GM19043 (cell line): ENCODE results near the gene CARD10.
"Not testable (repeated sequence)": the region's sequence is repeated elsewhere in the genome, so short reads cannot be mapped to it uniquely, and the experiment has no call there.

Source experiments
- ATAC-seq: cut with Tn5 transposase; IDR thresholded peaks from one replicate; pipeline ENCODE4 v1.9.1; 2021; ENCODE audit warnings: low read depth; ENCODE audit not compliant: unreplicated experiment

The CARD10 gene

DNA sequence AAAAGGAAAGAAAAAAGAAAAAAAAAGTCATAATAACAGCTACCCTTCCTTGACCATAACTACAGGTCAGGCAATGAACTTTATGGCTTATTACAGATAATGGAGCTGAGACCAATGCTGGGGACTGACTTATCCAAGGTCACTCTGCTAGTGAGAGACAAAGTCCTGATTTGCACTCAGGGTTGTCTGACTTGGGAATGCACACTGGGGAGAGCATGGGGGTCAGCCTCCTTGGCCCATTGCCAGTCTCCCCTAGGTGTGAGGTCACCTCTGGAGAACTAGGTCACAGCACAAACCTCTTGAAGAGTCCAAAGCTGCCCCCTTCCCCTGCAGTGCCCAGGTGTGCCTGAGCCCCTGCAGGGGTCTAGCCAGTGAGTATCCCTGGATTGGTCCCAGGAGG is 35.8 kb upstream of the CARD10 start:
- ATAC-seq = no peak

DNA sequence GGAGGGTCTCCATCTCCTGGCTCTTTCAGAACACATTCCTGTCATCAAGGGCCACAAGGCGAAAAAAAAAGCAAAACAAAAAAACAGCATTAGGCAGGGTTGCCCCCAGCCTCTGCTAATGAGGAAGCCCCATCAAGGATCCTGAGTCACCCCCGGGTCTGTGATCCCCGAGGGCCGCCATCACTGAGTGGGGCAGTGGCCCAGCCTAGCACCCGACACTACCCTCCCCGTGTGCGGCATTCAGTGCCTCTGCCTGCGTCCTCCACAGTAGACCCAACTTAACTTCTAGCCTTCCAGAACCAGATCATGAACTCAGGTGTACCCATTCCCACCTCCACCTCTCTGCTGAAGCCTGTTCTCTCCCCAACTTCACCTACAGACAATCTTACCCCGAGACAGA is 34.5 kb upstream of the CARD10 start:
- ATAC-seq = no peak

DNA sequence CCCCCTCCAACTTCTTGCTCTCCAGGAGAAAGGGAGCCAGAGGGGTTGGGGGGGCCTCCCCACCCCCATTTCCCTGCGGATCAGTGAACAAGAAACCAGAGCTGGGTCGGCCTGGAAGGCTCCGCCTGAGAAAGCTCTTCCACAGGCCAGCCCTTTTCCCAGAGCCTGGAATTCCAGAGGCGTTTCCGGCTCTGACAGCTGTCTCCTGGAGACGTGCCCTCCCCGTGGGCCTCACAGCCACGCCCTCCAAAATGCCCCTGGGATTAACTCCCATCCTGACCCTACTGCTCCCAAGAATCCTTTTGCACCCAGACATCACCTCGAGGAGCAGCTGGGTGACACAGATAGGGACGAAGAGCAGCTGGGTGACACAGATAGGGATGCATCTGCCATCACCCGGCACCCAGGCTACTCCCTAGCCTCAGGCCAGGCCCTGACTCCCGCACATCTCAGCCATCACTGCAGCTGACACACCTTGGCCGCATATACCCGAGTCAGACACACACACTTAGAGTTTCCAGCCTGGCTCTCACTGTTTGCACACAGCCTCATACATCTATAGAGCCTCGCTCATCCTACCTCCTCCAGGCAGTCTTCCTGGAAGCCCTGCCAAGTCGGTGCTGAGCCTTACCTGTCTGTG is 33.4 kb upstream of the CARD10 start:
- ATAC-seq = no peak

DNA sequence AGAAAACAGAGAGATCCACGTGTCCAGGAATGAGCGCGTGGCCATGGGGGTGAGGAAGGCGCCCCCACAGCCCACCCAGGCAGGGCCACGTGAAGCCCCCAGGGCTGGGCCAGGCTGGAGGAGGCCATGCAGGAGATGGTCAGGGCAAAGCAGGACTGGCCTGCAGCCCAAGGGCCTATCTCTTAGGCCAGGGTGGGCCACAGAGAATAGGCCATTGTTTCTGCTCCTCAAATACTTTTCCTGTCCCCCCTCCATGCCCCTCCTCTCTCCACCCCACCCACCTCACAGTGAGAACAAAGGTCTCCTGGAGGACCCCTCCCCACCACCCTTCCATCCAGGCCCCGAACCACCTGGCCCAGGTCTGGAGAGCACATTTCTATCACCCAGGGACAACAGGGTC is 32.8 kb upstream of the CARD10 start:
- ATAC-seq = no peak

DNA sequence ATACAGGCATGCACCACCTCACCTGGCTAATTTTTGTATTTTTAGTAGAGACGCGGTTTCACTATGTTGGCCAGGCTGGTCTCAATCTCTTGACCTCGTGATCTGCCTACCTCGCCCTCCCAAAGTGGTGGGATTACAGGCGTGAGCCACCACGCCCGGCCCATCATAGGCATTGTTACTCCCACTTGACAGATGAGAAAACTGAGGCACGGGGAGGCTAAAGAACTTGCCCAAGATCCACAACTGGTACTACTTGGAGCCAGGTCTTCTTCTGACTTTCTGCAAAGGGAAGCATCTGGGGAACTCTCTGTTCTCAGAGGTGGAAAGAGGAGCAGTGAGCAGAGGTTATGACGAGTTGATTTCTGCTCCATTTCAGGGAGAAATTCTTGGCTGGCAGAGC is 31.7 kb upstream of the CARD10 start:
- not testable (repeated sequence) for ATAC-seq

DNA sequence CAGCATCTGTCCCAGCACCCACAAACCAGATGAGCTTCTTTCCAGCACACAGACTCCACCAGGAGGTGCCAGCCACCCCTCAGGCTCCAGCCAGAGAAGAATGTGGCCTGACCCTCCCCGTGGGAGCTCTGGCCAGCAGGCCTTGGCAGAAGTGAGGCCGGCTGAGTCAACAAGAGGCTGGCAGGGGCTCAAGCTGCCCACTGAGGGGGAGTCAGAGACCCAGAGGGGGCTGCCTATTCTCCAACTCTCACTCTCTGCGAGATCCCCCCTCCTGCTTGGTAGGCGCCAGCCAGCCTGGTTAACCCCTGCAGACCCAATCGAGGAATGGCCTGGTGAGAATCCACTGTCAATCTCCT is 30.5 kb upstream of the CARD10 start:
- no peak for ATAC-seq

DNA sequence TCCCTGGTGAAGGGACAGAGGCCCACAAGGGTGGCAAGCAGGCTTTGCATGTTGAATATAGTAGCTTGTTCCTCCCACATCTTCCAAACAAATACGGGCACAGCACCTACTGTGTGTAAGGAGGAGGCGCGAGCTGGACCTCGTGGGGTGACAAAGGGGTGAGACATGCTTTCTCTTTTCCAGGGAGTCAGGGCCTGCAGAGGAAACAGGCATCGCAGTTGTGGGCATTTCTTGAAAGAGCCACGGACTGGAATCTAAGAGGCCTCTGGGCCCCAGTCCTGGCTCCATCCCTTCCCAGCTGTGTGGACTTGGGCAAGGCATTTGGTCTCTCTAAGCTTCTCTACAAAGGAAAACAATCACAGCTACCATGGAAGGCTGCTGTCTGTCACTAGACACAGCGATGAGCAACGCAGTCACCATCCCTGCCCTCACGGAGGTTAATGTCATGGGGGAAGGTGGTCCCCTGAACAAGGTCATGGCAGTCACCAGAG is 28.1 kb upstream of the CARD10 start:
- no peak for ATAC-seq

DNA sequence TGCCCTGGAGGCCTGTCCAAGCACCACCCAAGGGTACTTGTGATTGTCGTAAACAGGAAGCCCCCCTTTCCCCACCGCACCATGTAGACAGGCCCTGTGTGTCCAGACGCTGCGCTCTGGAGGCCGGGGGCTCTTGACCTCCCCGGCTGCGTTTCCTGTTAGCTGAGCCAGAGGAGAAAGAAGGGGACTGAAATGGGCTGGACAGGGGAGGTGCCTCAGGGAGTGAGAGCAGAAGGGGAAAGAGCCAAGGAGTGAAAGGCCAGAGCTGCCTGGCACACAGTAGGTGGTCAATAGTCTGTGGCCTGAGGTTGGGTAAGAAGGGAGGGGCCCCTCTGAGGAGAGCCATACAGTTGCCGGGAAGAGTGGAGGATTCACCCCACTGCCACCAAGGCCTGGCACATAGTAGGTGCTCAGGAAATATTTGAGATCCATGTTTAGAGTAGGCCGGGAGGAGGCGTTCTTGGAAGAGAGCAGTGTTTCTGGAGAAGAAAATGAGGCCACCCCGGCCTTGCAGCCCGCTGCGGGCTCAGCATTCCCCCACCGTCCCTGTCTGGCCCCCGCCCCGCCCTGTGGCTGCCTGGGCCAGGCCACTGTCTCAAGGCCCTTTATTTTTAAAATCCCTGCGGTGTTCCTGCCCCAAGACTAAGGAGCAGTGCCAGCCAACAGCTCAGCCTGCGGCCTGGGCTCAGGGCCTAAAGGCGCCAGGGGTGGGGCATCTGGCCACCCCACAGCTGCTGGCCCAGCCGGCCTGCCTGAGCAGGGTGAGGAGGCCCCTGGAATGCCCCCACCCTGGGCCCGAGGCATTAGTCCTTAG is 27.4 kb upstream of the CARD10 start:
- no peak for ATAC-seq

DNA sequence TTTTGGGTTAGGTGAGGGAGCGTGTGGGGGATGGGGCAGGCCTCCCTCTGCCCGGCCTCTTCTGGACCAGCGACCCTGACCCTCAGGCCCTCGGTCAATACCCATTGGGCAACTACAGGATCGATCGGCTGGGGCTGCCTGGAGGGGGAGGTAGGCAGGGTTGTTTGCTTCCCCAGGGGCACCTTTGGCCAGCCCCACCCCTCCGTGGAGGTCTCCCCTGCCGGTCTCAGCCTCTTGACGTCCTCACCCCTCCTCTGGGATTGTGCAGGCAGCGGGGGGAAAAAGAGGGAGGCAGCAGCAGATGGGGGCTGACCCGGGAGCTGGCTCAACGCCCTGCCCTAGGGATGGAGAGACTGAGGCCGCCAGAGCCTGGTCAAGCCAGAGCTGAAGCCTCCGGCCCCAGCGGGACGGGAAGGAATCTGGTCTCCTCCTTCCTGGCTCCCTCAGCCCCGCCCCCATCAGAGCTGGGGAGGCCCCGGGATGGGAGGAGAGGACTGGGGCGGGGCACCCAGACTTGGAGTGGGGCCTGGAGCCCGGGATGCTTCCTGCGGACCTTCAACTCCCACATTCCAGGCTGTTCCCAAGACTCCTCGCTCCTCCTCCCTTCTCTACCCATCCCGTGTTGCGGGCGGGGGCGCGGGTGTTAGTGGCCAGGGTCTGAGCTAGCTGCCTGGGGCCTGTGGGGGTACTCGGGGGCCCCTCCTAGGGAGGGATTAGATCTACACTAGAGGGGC is 26.7 kb upstream of the CARD10 start:
- ATAC-seq = no peak

DNA sequence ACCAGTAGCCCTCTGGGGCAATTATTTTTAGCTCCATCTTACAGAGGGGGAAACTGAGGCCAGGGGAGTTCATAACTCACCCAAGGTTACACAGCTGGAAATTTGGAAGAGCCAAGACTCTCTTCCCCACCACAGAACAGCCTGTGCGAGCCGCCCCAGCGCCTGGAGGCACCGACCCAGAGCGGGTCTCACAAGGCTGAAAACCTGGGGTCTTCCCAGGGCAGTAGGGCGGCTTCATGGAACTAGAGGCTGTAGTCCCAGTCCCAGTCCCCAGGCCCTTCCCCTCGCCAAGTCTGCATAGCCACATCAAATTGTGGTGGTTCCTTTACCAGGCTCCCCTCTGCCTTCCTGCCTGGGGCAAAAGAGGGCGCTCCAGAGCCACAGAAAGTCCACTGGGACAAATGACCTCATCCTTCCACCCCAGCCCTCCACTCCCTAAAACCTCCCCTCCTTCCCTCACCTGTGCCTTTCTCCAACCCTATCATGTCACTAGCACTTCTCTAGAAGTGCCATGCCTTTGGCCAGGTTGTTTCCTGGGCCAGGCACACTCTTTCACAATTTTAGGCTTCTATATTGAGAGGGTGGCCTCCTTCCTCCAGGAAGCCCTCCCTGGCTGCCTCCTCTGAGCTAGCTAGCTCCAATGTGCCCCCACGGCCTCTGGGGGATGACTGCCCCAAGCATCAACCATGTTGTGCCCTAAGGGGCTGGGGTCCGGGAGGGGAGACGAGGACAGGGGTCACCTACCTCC is 25.9 kb upstream of the CARD10 start:
- ATAC-seq = no peak

DNA sequence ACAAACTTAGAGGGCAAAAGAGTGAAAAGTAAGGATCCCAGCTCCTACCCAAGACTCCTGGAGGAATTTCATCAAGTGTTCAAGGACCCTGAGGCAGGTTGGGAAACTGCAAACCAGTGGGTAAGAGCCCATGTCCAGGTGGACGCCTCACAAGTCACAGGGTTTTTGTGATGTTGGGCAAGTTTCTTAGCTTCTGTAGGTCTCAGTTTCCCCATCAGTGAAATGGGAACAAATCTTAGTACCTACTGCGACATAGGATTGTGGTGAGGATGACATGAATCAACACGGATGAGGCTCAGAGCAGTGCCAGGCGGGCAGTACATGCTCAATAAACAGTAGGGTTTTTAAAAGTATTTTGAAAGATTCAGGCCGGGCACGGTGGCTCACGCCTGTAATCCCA is 23.7 kb upstream of the CARD10 start:
- no peak for ATAC-seq

DNA sequence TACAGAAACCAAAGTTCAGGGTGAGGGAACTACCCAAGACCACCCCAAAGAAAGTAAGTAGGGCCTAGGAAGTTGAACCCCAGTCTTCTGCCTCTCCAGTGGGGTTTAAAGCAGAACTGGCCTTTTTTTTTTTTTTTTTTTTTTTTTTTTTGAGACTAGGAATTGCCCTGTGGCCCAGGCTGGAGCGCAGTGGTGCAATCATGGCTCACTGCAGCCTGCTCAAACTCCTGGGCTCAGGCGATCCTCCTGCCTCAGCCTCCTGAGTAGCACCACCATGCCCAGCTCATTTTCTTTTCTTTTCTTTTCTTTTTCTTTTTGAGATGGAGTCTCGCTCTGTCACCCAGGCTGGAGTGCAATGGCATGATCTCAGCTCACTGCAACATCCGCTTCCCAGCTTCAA is 23.2 kb upstream of the CARD10 start:
- not testable (repeated sequence) for ATAC-seq

DNA sequence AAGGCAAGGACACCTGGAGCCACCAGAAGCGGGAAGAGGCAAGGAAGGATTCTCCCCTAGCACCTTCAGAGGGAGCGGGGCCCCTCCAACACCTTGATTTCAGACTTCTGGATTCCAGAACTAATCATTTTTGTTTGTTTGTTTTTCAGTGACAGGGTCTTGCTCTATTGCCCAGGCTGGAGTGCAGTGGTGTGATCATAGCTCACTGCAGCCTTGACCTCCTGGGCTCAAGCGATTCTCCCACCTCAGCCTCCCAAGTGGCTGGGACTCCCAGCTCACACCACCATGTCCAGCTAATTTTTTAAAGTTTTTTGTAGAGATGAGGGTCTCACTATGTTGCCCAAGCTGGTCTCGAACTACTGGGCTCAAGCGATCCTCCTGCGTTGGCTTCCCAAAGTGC is 20.6 kb upstream of the CARD10 start:
- ATAC-seq = not testable (repeated sequence)

DNA sequence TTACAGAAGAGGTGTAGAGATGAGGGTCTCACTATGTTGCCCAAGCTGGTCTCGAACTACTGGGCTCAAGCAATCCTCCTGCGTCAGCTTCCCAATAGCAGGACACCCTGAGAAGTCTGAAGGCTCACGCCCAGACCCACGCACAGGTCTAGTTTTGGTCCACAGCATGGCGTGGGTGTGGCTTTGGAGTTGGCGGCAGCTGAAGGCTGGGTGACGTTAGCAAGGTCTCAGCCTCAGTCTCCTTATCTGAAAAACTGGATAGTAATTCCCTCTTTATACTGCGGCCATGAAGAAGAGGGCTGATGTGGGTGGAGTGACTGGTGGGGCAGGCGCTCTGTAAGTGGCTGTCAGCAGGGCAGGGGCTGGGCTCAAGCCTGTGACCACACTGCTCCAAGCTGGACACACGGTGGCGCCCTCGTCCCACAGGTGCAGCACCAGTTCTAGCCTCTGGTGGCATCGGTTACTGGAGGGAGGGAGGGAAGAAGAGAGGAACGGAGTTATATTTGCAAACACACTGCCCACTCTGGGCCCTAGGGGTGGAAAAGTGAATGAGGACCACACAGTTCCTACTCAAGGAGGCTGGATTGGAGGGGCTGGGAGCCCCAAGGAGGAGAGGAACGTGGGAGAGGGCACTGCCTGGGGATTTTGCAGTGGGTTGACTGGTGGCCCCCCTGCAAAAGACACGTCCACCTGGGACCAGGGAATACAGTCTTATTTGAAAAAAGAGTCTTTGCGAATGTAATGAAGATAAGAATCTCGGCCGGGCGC is 19.6 kb upstream of the CARD10 start:
- peak; percentile 59 for ATAC-seq

DNA sequence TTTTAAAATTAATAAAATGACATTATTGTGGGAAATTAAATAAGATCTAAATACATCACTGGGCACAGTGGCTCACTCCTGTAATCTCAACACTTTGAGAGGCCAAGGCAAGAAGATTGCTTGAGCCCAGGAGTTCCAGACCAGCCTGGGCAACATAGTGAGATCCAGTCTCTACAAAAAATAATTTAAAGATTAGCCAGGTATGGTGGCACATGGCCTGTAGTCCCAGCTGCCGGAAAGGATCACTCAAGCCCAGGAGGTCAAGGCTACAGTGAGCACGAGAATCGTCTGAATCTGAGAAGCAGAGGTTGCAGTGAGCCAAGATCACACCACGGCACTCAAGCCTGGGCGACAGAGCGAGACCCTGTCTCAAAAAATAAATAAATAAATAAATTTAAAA is 15.9 kb upstream of the CARD10 start:
- no peak for ATAC-seq

DNA sequence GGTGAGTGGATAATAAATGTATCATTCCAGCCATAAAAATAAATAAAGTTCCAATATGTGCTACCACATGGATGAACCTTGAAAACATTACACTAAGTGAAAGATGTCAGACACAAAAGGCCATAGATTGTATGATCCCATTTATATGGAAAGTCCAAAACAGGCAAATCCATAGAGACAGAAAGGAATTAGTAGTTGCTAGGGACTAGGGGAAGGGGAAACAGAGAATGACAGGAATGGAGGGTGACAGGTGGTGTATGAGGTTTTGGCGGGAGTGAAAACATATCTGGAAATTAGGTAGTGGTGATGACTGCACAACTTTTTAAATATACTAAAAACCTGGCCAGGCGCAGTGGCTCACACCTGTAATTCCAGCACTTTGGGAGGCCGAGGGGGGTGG is 15.2 kb upstream of the CARD10 start:
- no peak for ATAC-seq

DNA sequence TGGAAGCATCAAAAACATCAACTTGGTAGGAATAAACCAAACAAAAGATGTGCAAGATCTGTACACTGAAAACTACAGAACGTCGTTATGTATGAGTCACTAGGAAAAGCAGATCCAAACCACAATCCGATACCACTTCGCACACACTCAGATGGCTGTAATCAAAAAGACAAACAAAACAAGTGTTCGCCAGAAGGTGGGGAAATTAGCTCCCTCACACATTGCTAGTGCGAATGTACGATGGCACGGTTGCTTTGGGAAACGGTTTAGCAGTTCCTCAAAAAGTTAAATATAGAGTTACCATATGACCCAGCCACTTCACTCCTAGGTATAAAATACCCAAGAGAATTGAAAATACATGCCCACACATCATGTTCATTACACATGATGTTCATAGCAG is 14.8 kb upstream of the CARD10 start:
- ATAC-seq = no peak

DNA sequence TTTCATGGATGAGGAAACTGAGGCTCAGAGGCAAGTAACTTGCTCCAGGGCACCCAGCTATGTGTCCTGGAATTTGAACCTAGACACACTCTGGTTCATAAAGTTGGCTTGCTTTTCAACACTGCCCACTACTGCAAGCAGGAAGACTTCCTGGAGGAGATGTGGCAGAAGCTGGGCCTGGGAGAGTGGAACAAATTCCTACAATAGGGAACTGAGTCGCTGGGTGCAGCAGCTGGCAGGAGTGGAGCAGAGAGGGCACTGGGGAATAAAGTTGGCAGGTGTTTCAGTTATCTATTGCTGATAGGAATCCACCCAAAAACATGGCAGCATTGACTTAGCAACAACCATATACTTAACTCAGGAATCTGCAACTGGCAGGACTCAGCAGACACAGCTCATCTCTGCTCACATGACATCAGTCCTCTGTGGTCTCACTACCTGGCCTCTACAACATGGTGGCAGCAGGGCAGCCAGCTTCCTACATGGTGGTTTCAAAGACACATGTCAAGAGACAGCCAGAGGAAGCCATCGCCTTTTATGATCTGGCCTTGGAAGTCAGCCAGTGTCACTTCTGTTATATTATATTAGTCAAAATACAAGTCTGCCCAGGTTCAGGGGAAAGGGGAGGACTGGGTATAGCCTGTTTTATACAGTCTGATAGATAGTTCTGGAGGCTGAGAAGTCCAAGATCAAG is 10.6 kb upstream of the CARD10 start:
- no peak for ATAC-seq

DNA sequence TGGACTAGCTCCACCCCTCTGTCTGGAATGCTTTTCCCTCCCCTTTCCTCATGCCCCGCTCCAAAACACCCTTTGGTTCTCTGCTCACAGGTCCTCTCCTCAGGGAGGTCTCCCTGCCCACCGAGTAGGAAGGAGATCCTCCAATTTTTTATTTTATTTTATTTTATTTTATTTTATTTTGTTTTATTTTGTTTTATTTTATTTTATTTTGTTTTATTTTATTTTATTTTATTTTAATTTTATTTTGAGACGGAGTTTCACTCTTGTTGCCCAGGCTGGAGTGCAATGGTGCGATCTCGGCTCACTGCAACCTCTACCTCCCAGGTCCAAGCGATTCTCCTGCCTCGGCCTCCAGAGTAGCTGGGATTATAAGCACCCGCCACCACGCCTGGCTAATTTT is 8.7 kb upstream of the CARD10 start:
- not testable (repeated sequence) for ATAC-seq
